GM23338 (cell line): Measurements from ENCODE around the gene KCNMA1. TPM values are rescaled to one million over a fixed set of nuclear protein-coding genes. Genes with fewer than 3 reads are reported as not detected.

ENCODE experiments used
- ATAC-seq: fragments of 200-7000 bp; cut with Tn5 transposase; 3 replicates; pipeline ENCODE4 v1.9.1; 2020
- DNase-seq: peaks from one replicate; pipeline ENCODE4 v3.0.0-alpha.2; 2015; ENCODE audit warnings: low spot score
- H2AFZ ChIP-seq: fragments of 200-600 bp; sonication (generic); 2 replicates; pipeline ENCODE4 v1.8.0; 2016; ENCODE audit warnings: antibody characterized with exemption, mild to moderate bottlenecking, moderate library complexity
- H3F3A ChIP-seq: fragments of 200-600 bp; sonication (generic); replicated peaks from 2 replicates; pipeline ENCODE4 v1.8.0; 2017; ENCODE audit warnings: antibody characterized with exemption, mixed run types, low read depth
- H3K27ac ChIP-seq: fragments of 200-600 bp; sonication (generic); 2 replicates; pipeline ENCODE4 v1.6.1; 2016; ENCODE audit warnings: low read depth
- H3K27me3 ChIP-seq: fragments of 200-600 bp; sonication (generic); 2 replicates; pipeline ENCODE4 v1.8.0; 2016; ENCODE audit warnings: mild to moderate bottlenecking, mixed run types, moderate library complexity; ENCODE audit not compliant: insufficient read depth
- H3K36me3 ChIP-seq: fragments of 200-600 bp; sonication (generic); 2 replicates; pipeline ENCODE4 v1.8.0; 2016; ENCODE audit warnings: mild to moderate bottlenecking; ENCODE audit not compliant: insufficient read depth
- H3K4me1 ChIP-seq: fragments of 200-600 bp; sonication (generic); 2 replicates; pipeline ENCODE4 v1.8.0; 2016; ENCODE audit warnings: mild to moderate bottlenecking, moderate library complexity; ENCODE audit not compliant: insufficient read depth
- H3K4me2 ChIP-seq: fragments of 200-600 bp; sonication (generic); 2 replicates; pipeline ENCODE4 v1.7.1; 2017; ENCODE audit warnings: mixed run types
- H3K4me3 ChIP-seq: fragments of 200-600 bp; sonication (generic); 2 replicates; pipeline ENCODE4 v1.6.1; 2016; ENCODE audit warnings: mixed run types
- H3K79me2 ChIP-seq: fragments of 200-600 bp; sonication (generic); replicated peaks from 2 replicates; pipeline ENCODE4 v1.8.0; 2017; ENCODE audit warnings: mild to moderate bottlenecking; ENCODE audit not compliant: insufficient read depth
- H3K9me2 ChIP-seq: fragments of 200-600 bp; sonication (generic); 2 replicates; pipeline ENCODE4 v1.8.0; 2017; ENCODE audit not compliant: insufficient read depth
- H4K20me1 ChIP-seq: fragments of 200-600 bp; sonication (generic); replicated peaks from 2 replicates; pipeline ENCODE4 v1.8.0; 2017; ENCODE audit warnings: mild to moderate bottlenecking; ENCODE audit not compliant: insufficient read depth
- H3K27ac Mint-ChIP-seq: 2 replicates; pipeline ENCODE4 v1.8.0; 2020; ENCODE audit warnings: inconsistent platforms, mild to moderate bottlenecking, moderate library complexity, mixed read lengths
- H3K27me3 Mint-ChIP-seq: 3 replicates; pipeline ENCODE4 v1.8.0; 2022; ENCODE audit warnings: low read depth, mild to moderate bottlenecking, moderate library complexity, mixed read lengths, inconsistent platforms; ENCODE audit not compliant: insufficient read depth, poor library complexity
- H3K36me3 Mint-ChIP-seq: 3 replicates; pipeline ENCODE4 v1.8.0; 2021; ENCODE audit warnings: low read depth, mild to moderate bottlenecking, inconsistent platforms, moderate library complexity, mixed read lengths
- H3K4me1 Mint-ChIP-seq: 3 replicates; pipeline ENCODE4 v1.8.0; 2020; ENCODE audit warnings: mild to moderate bottlenecking, inconsistent platforms, mixed read lengths
- H3K4me3 Mint-ChIP-seq: 3 replicates; pipeline ENCODE4 v1.8.0; 2021; ENCODE audit warnings: moderate library complexity, mild to moderate bottlenecking, inconsistent platforms, mixed read lengths
- H3K9me3 Mint-ChIP-seq: 3 replicates; pipeline ENCODE4 v1.8.0; 2020; ENCODE audit warnings: moderate library complexity, mild to moderate bottlenecking, inconsistent platforms, mixed read lengths
- CREB1 ChIP-seq: fragments of 250-450 bp; sonication (Bioruptor Pico); IDR thresholded peaks from 2 replicates; pipeline ENCODE4 v1.5.0; 2020; ENCODE audit warnings: low read depth, mild to moderate bottlenecking, moderate library complexity
- ETS1 ChIP-seq: IDR thresholded peaks from 2 replicates; pipeline ENCODE4 v1.6.1; 2016; ENCODE audit warnings: antibody characterized with exemption
- EZH2 ChIP-seq: fragments of 200-600 bp; sonication (generic); IDR thresholded peaks from one replicate; pipeline ENCODE4 v1.8.0; 2017; ENCODE audit warnings: antibody characterized with exemption, mild to moderate bottlenecking, low read depth; ENCODE audit not compliant: unreplicated experiment
- EZH2phosphoT487 ChIP-seq: fragments of 200-600 bp; sonication (generic); IDR thresholded peaks from one replicate; pipeline ENCODE4 v1.8.1; 2018; ENCODE audit warnings: antibody characterized with exemption; ENCODE audit not compliant: unreplicated experiment
- JUNB ChIP-seq: IDR thresholded peaks from one replicate; pipeline ENCODE4 v1.6.1; 2016; ENCODE audit warnings: antibody characterized with exemption; ENCODE audit not compliant: unreplicated experiment
- NANOG ChIP-seq: IDR thresholded peaks from 2 replicates; pipeline ENCODE4 v1.6.1; 2016; ENCODE audit warnings: antibody characterized with exemption, borderline replicate concordance
- POLR2AphosphoS5 ChIP-seq: IDR thresholded peaks from 2 replicates; pipeline ENCODE4 v1.6.1; 2016; ENCODE audit warnings: antibody characterized with exemption, low read depth
- STAT1 ChIP-seq: IDR thresholded peaks from one replicate; pipeline ENCODE4 v1.6.1; 2016; ENCODE audit warnings: antibody characterized with exemption; ENCODE audit not compliant: unreplicated experiment
- ZNF114 ChIP-seq: fragments of 250-450 bp; sonication (Bioruptor Pico); IDR thresholded peaks from 2 replicates; pipeline ENCODE4 v1.5.0; 2020; ENCODE audit warnings: mild to moderate bottlenecking, moderate library complexity
- ZNF331 ChIP-seq: fragments of 250-450 bp; sonication (Bioruptor Pico); IDR thresholded peaks from 2 replicates; pipeline ENCODE4 v1.5.0; 2020; ENCODE audit warnings: low read depth, mild to moderate bottlenecking, moderate library complexity
- ZNF462 ChIP-seq: fragments of 250-450 bp; sonication (Bioruptor Pico); IDR thresholded peaks from 2 replicates; pipeline ENCODE4 v1.5.0; 2020; ENCODE audit warnings: mild to moderate bottlenecking, moderate library complexity
- polyA plus RNA-seq: library from polyadenylated mRNA; unstranded; fragments of >200 nt; fragmentation: Nextera tagmentation; extraction: Ambion mirVana; gene quantifications from 2 replicates; pipeline ENCODE4 v1.2.1, GENCODE V29; 2016
- total RNA-seq: library from RNA; depleted of rRNA; stranded (reverse); fragments of >200 nt; shearing (Covaris generic); gene quantifications from 2 replicates; pipeline ENCODE4 v1.2.3, GENCODE V29; 2014
- TF ChIP-seq, protein P1 (sequence below): IDR thresholded peaks from one replicate; pipeline ENCODE4 v1.6.1; 2018; ENCODE audit warnings: antibody characterized with exemption; ENCODE audit not compliant: unreplicated experiment
- TF ChIP-seq, protein P2 (sequence below), 2 experiments: fragments of 200-600 bp in 1 of 2; sonication (generic) in 1 of 2; conservative IDR thresholded peaks; 2 replicates each; pipeline versions ENCODE4 v1.5.1 to v1.6.1; 2016 to 2017; ENCODE audit warnings: antibody characterized with exemption in 2 of 2, low read depth in 2 of 2, mild to moderate bottlenecking in 2 of 2, moderate library complexity in 1 of 2

Gene KCNMA1
- total and polyA plus RNA-seq, 2 experiments from 2014 or later = 8.2 to 9.0 TPM

GRCh38 chr10:77350711-77351119 is 286.9 kb downstream of the KCNMA1 start:
- no peaks in the 10 kb centered on the region for H3F3A ChIP-seq
- H3K4me1 ChIP-seq = no peaks in the 10 kb centered on the region
- Mint-ChIP-seq H3K4me1 (no peaks in the 10 kb centered on the region), H3K36me3 (no peaks in the 10 kb centered on the region), H3K9me3 (no peaks in the 10 kb centered on the region), H3K27ac (no peak overlapping the region), H3K4me3 (no peak overlapping the region), H3K27me3 (no peaks in the 10 kb centered on the region)
- DNase-seq = no peak
- H3K79me2 ChIP-seq = no peaks in the 10 kb centered on the region
- no peaks in the 10 kb centered on the region for H3K36me3 ChIP-seq
- H3K27me3 ChIP-seq = no peaks in the 10 kb centered on the region
- no peak overlapping the region for H3K27ac ChIP-seq
- no peak overlapping the region for H3K4me2 ChIP-seq
- no peak for ATAC-seq
- H3K4me3 ChIP-seq = no peak overlapping the region
- no peak for TF ChIP-seq NANOG
- TF ChIP-seq ZNF462 = no peak
- TF ChIP-seq POLR2AphosphoS5 = no peak
- no peak for TF ChIP-seq JUNB
- no peak for TF ChIP-seq ETS1
- TF ChIP-seq, protein P1, sequence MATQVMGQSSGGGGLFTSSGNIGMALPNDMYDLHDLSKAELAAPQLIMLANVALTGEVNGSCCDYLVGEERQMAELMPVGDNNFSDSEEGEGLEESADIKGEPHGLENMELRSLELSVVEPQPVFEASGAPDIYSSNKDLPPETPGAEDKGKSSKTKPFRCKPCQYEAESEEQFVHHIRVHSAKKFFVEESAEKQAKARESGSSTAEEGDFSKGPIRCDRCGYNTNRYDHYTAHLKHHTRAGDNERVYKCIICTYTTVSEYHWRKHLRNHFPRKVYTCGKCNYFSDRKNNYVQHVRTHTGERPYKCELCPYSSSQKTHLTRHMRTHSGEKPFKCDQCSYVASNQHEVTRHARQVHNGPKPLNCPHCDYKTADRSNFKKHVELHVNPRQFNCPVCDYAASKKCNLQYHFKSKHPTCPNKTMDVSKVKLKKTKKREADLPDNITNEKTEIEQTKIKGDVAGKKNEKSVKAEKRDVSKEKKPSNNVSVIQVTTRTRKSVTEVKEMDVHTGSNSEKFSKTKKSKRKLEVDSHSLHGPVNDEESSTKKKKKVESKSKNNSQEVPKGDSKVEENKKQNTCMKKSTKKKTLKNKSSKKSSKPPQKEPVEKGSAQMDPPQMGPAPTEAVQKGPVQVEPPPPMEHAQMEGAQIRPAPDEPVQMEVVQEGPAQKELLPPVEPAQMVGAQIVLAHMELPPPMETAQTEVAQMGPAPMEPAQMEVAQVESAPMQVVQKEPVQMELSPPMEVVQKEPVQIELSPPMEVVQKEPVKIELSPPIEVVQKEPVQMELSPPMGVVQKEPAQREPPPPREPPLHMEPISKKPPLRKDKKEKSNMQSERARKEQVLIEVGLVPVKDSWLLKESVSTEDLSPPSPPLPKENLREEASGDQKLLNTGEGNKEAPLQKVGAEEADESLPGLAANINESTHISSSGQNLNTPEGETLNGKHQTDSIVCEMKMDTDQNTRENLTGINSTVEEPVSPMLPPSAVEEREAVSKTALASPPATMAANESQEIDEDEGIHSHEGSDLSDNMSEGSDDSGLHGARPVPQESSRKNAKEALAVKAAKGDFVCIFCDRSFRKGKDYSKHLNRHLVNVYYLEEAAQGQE = no peak
- TF ChIP-seq, protein P2, sequence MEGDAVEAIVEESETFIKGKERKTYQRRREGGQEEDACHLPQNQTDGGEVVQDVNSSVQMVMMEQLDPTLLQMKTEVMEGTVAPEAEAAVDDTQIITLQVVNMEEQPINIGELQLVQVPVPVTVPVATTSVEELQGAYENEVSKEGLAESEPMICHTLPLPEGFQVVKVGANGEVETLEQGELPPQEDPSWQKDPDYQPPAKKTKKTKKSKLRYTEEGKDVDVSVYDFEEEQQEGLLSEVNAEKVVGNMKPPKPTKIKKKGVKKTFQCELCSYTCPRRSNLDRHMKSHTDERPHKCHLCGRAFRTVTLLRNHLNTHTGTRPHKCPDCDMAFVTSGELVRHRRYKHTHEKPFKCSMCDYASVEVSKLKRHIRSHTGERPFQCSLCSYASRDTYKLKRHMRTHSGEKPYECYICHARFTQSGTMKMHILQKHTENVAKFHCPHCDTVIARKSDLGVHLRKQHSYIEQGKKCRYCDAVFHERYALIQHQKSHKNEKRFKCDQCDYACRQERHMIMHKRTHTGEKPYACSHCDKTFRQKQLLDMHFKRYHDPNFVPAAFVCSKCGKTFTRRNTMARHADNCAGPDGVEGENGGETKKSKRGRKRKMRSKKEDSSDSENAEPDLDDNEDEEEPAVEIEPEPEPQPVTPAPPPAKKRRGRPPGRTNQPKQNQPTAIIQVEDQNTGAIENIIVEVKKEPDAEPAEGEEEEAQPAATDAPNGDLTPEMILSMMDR (conservative IDR thresholded peaks at IDR 0.05; ENCODE audit: low read depth in 2 of 2) = no peak
- TF ChIP-seq ZNF114 (CRISPR knock-in tag) = no peak
- TF ChIP-seq EZH2 = no peak
- TF ChIP-seq CREB1 (CRISPR knock-in tag) = no peak
- no peak for TF ChIP-seq STAT1
- no peak for TF ChIP-seq ZNF331 (CRISPR knock-in tag)
- no peak for TF ChIP-seq EZH2phosphoT487
- no peak overlapping the region for H2AFZ ChIP-seq
- no peaks in the 10 kb centered on the region for H4K20me1 ChIP-seq
- peaks cover 12% of the 10 kb centered on the region; the same call in 1 of the 2 replicates for H3K9me2 ChIP-seq
